SK-N-SH treated with all-trans-retinoic acid at 6 μM for 48 hours (cell line): ENCODE data around the gene PLA2G6.

Source experiments
- ARNTL ChIP-seq: fragments of 450-650 bp; formaldehyde crosslinking; IDR thresholded peaks from 2 replicates; pipeline ENCODE4 v1.5.0; 2020; ENCODE audit warnings: low read depth, mild to moderate bottlenecking, moderate library complexity, borderline replicate concordance
- CREB5 ChIP-seq: fragments of 250-450 bp; sonication (Bioruptor Pico); IDR thresholded peaks from 2 replicates; pipeline ENCODE4 v1.5.1; 2020; ENCODE audit warnings: low read depth, mild to moderate bottlenecking, moderate library complexity
- TSHZ2 ChIP-seq: fragments of 250-450 bp; sonication (Bioruptor Pico); IDR thresholded peaks from 2 replicates; pipeline ENCODE4 v1.5.0; 2020; ENCODE audit warnings: mild to moderate bottlenecking, moderate library complexity

GRCh38 chr22:38073150-38074130 is 108.2 kb downstream of the PLA2G6 start:
- TF ChIP-seq ARNTL (CRISPR knock-in tag), result no peak
- no peak for TF ChIP-seq TSHZ2 (CRISPR knock-in tag)
- no peak for TF ChIP-seq CREB5 (CRISPR knock-in tag)
